ENCODE results near the gene CD300A. TPM values are rescaled to one million over a fixed set of nuclear protein-coding genes. Genes with fewer than 3 reads are reported as not detected.
"Not testable (repeated sequence)": the region's sequence is repeated elsewhere in the genome, so short reads cannot be mapped to it uniquely, and the experiment has no call there.

The CD300A gene
- total RNA-seq, 2 donors from 2014 or later = not detected

DNA sequence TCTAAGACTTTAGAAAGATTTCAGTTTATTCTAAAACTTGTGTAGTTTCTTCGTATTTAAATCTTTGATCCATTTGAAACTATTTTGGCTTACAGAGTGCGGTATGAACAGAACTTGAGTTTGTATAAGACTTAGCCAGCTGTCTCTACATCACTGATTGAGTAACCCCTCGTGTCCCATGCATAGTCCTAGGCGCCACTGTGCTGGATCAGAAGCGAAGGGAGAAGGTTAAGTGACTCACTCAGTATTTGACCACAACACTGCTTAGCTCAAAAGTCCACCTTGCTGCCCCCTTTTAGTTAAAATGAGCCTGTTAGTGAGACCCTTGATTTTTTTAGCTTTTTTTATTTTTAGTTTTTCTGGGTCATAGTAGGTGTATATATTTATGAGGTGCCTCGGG is 36.4 kb downstream of the CD300A start:
- H3K9ac ChIP-seq (ENCODE audit: extremely low read depth, low read length, poor library complexity, severe bottlenecking) = no peak overlapping the region
- no peaks in the 10 kb centered on the region for H3K4me1 ChIP-seq (ENCODE audit: control insufficient read depth, insufficient read depth, low read length)
- no peak for DNase-seq
- WGBS, 2 experiments (ENCODE audit: insufficient coverage in 1 of 2, insufficient read length in 1 of 2) = 92 to 96% methylated on average over 6 of the region's 6 CpGs
- no peaks in the 10 kb centered on the region for H3K9me3 ChIP-seq (ENCODE audit: control insufficient read depth, low read length)
- H3K27ac Mint-ChIP-seq = no peak overlapping the region
- no peak overlapping the region for H3K4me3 ChIP-seq (ENCODE audit: low read length)
- H3K27ac ChIP-seq (ENCODE audit: low read depth, low read length) = no peak overlapping the region
- TF ChIP-seq CTCF (conservative IDR thresholded peaks at IDR 0.05) = no peak
- no peaks in the 10 kb centered on the region for H3K9me3 Mint-ChIP-seq
- H3K36me3 ChIP-seq (ENCODE audit: control insufficient read depth, insufficient read depth, low read length) = no peaks in the 10 kb centered on the region
- no peaks in the 10 kb centered on the region for H3K4me1 Mint-ChIP-seq
- H3K27me3 ChIP-seq (ENCODE audit: control insufficient read depth, insufficient read depth, low read length, poor library complexity, severe bottlenecking) = no peaks in the 10 kb centered on the region
- no peaks in the 10 kb centered on the region for H3K36me3 Mint-ChIP-seq (ENCODE audit: low read depth)
- peaks cover 6% of the 10 kb centered on the region for H3K27me3 Mint-ChIP-seq (ENCODE audit: insufficient read depth)
- no peak overlapping the region for H3K4me3 Mint-ChIP-seq

- not testable (repeated sequence) for H3K4me3 Mint-ChIP-seq; H3K9me3 ChIP-seq (ENCODE audit: control insufficient read depth, low read length); H3K4me1 ChIP-seq (ENCODE audit: control insufficient read depth, insufficient read depth, low read length); H3K9me3 Mint-ChIP-seq; H3K27ac ChIP-seq (ENCODE audit: low read depth, low read length); H3K27ac Mint-ChIP-seq; H3K4me1 Mint-ChIP-seq; H3K9ac ChIP-seq (ENCODE audit: extremely low read depth, low read length, poor library complexity, severe bottlenecking); DNase-seq; H3K36me3 ChIP-seq (ENCODE audit: control insufficient read depth, insufficient read depth, low read length); H3K36me3 Mint-ChIP-seq (ENCODE audit: low read depth); H3K4me3 ChIP-seq (ENCODE audit: low read length); H3K27me3 Mint-ChIP-seq (ENCODE audit: insufficient read depth); H3K27me3 ChIP-seq (ENCODE audit: control insufficient read depth, insufficient read depth, low read length, poor library complexity, severe bottlenecking)
- 92% methylated on average over 1 to 5 of the region's 5 CpGs for WGBS, 2 experiments (ENCODE audit: insufficient coverage in 1 of 2, insufficient read length in 1 of 2)
These were observed 37.5 kb downstream of the CD300A start for GRCh38 chr17:74503949-74504348.

- no peaks in the 10 kb centered on the region for H3K4me1 Mint-ChIP-seq
- no peaks in the 10 kb centered on the region for H3K9me3 Mint-ChIP-seq
- H3K4me3 Mint-ChIP-seq = no peak overlapping the region
- no peaks in the 10 kb centered on the region for H3K9me3 ChIP-seq (ENCODE audit: control insufficient read depth, low read length)
- H3K27ac Mint-ChIP-seq = no peak overlapping the region
- no peak overlapping the region for H3K4me3 ChIP-seq (ENCODE audit: low read length)
- no peak for TF ChIP-seq CTCF (conservative IDR thresholded peaks at IDR 0.05)
- H3K27ac ChIP-seq (ENCODE audit: low read depth, low read length) = no peak overlapping the region
- no peaks in the 10 kb centered on the region for H3K36me3 ChIP-seq (ENCODE audit: control insufficient read depth, insufficient read depth, low read length)
- H3K27me3 Mint-ChIP-seq (ENCODE audit: insufficient read depth) = peaks cover 12% of the 10 kb centered on the region
- DNase-seq = no peak
- H3K4me1 ChIP-seq (ENCODE audit: control insufficient read depth, insufficient read depth, low read length) = no peaks in the 10 kb centered on the region
- no peak overlapping the region for H3K9ac ChIP-seq (ENCODE audit: extremely low read depth, low read length, poor library complexity, severe bottlenecking)
- H3K36me3 Mint-ChIP-seq (ENCODE audit: low read depth) = no peaks in the 10 kb centered on the region
- H3K27me3 ChIP-seq (ENCODE audit: control insufficient read depth, insufficient read depth, low read length, poor library complexity, severe bottlenecking) = peaks cover 11% of the 10 kb centered on the region
These were observed 41.7 kb downstream of the CD300A start for GRCh38 chr17:74508156-74508555.

DNA sequence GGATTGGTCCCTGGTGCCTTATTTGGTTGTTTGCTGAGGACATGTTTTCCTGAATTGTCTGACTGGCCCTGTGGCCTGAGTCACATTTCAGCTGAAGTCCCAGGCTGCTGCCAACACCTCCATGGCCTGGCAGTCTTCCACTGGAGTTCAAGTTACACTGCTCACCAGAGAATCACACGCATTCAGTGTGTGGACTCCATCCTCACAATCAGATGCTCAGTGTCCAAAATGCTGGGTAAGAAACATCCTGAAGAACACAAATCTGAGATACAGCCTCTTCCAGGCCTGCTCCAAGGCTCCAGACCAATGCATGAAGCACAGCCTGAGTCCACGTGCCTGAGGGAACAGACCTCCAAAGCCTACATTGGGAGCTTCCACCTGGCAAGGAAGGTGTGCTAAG is 45.6 kb downstream of the CD300A start:
- H3K4me1 ChIP-seq (ENCODE audit: control insufficient read depth, insufficient read depth, low read length) = no peaks in the 10 kb centered on the region
- no peak overlapping the region for H3K4me3 Mint-ChIP-seq
- no peak for TF ChIP-seq CTCF (conservative IDR thresholded peaks at IDR 0.05)
- H3K9me3 ChIP-seq (ENCODE audit: control insufficient read depth, low read length) = peaks cover 15% of the 10 kb centered on the region
- H3K4me3 ChIP-seq (ENCODE audit: low read length) = no peak overlapping the region
- no peaks in the 10 kb centered on the region for H3K4me1 Mint-ChIP-seq
- WGBS, 2 experiments (ENCODE audit: insufficient coverage in 1 of 2, insufficient read length in 1 of 2) = 91 to 100% methylated on average over 1 to 2 of the region's 2 CpGs
- H3K27ac Mint-ChIP-seq = no peak overlapping the region
- H3K27ac ChIP-seq (ENCODE audit: low read depth, low read length) = no peak overlapping the region
- no peaks in the 10 kb centered on the region for H3K36me3 ChIP-seq (ENCODE audit: control insufficient read depth, insufficient read depth, low read length)
- no peak for DNase-seq
- peaks cover 17% of the 10 kb centered on the region for H3K27me3 ChIP-seq (ENCODE audit: control insufficient read depth, insufficient read depth, low read length, poor library complexity, severe bottlenecking)
- H3K9ac ChIP-seq (ENCODE audit: extremely low read depth, low read length, poor library complexity, severe bottlenecking) = no peak overlapping the region
- H3K9me3 Mint-ChIP-seq = peaks cover 19% of the 10 kb centered on the region
- H3K27me3 Mint-ChIP-seq (ENCODE audit: insufficient read depth) = peaks cover 31% of the 10 kb centered on the region
- peaks cover 9% of the 10 kb centered on the region for H3K36me3 Mint-ChIP-seq (ENCODE audit: low read depth)

All from endodermal cell (in vitro differentiated cells).